K562 (cell line): Measurements from ENCODE around the gene SCRN1.

Source experiments
- KLF10 ChIP-seq: fragments of 250-450 bp; sonication (Bioruptor Pico); IDR thresholded peaks from 2 replicates; pipeline ENCODE4 v1.6.1; 2021; ENCODE audit warnings: matching md5 sums
- POLR2AphosphoS5 ChIP-seq: IDR thresholded peaks from 2 replicates; pipeline ENCODE4 v1.6.1; 2011; ENCODE audit warnings: mild to moderate bottlenecking, low read depth, low read length, moderate library complexity; ENCODE audit not compliant: control insufficient read depth, insufficient read depth
- TAF1 ChIP-seq: IDR thresholded peaks from 2 replicates; pipeline ENCODE4 v1.6.1; 2011; ENCODE audit warnings: mild to moderate bottlenecking, low read length, moderate library complexity; ENCODE audit not compliant: insufficient read depth, control insufficient read depth, severe bottlenecking; ENCODE audit errors: extremely low read depth
- TCF7 ChIP-seq: sonication (generic); IDR thresholded peaks from 2 replicates; pipeline ENCODE4 v1.6.1; 2016; ENCODE audit warnings: antibody characterized with exemption, borderline replicate concordance
- ZSCAN29 ChIP-seq: fragments of 450-650 bp; IDR thresholded peaks from 2 replicates; pipeline ENCODE4 v1.6.1; 2017

GRCh38 chr7:29991937-29992336 lies 2.3 kb upstream of the SCRN1 start:
- no peak for TF ChIP-seq ZSCAN29
- no peak for TF ChIP-seq TCF7
- no peak for TF ChIP-seq TAF1
- TF ChIP-seq POLR2AphosphoS5: no peak
- TF ChIP-seq KLF10 (CRISPR knock-in tag): no peak
